T-helper 2 cell treated with Interferon-gamma antibody and Interleukin-4, amounts not matched to agents 100 ng/mL and 5 ng/mL, for 36 hours (primary cell): ENCODE results near the gene TAS2R39. TPM values are rescaled to one million over a fixed set of nuclear protein-coding genes. Genes with fewer than 3 reads are reported as not detected.

Experiments used
- intact Hi-C: fragments of 100-400 bp; cut with micrococcal nuclease; formaldehyde crosslinking; loops from one replicate; pipeline ENCODE4 v1.15.1; 2023
- total RNA-seq: library from RNA; stranded (reverse); gene quantifications from 2 replicates; pipeline ENCODE4 v1.2.3, GENCODE V29; 2022

TAS2R39 gene
- total RNA-seq, 1 donor from 2014 or later = not detected

GRCh38 chr7:143216151-143216550 is 32.9 kb downstream of the TAS2R39 start:
- intact Hi-C loops = loop anchor here (10.0 kb wide), 3 partner anchors 361 to 681 kb away; partner anchors contain the start of gene EPHB6

GRCh38 chr7:143216686-143217085 is 33.5 kb downstream of the TAS2R39 start:
- intact Hi-C loops = loop anchor here (10.0 kb wide), 3 partner anchors 362 to 682 kb away; partner anchors contain the start of gene EPHB6

GRCh38 chr7:143217806-143218205 is 34.6 kb downstream of the TAS2R39 start:
- intact Hi-C loops = loop anchor here (10.0 kb wide), 3 partner anchors 363 to 683 kb away; partner anchors contain the start of gene EPHB6

DNA sequence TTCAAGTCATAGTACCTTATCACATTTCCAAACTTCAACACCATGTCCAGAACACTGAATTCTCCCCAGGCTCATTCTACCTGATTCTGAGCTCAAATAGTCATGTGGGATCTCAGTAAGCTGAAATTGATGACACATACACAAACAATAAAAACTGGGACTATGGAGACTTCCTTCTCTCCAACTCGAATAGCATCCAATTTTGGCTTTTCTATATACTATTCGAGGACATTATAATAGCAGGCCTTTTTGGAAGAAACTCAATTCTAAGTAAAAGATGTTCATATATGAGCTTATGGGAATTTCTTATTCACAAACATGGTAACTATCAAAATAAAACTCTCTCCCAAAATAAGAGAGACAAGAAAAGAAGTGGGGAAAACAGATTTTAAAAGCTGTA is 38.1 kb downstream of the TAS2R39 start:
- intact Hi-C loops = no loop called here

GRCh38 chr7:143221737-143222136 is 38.5 kb downstream of the TAS2R39 start, which contains the start of gene TAS2R40:
Gene TAS2R40 (plus strand): TSS chr7:143222037. CDS start chr7:143222079, 42 bp downstream.
- intact Hi-C loops = no loop called here

DNA sequence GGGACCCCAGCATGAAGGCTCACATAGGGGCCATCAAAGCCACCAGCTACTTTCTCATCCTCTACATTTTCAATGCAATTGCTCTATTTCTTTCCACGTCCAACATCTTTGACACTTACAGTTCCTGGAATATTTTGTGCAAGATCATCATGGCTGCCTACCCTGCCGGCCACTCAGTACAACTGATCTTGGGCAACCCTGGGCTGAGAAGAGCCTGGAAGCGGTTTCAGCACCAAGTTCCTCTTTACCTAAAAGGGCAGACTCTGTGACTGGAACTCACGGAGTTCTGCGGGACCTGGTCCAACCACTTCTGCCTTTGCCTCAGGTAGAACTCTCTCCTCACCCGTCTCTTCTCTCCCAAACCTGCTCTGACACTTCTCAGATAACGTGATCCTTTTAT is 39.6 kb downstream of the TAS2R39 start:
- intact Hi-C loops = no loop called here

DNA sequence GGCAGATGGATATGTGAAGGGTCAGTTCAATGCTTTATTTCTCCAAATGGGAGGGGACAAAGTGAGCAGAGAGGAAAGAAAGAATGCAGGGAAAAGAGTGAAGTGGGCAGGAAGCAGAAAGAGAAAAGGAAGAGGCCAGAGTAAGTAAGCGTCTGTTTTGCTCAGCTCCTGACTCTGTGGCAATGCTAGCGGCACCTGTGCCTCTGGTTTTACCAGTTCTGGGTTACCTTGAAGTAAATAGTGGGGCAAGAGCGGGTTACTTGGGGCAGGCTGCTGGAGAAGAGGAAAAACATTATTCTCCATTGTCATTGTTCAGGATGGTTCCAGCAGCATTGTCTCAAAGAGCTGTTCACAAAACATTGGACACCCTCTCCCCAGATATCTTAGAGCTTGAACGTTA is 40.6 kb downstream of the TAS2R39 start:
- intact Hi-C loops = no loop called here

DNA sequence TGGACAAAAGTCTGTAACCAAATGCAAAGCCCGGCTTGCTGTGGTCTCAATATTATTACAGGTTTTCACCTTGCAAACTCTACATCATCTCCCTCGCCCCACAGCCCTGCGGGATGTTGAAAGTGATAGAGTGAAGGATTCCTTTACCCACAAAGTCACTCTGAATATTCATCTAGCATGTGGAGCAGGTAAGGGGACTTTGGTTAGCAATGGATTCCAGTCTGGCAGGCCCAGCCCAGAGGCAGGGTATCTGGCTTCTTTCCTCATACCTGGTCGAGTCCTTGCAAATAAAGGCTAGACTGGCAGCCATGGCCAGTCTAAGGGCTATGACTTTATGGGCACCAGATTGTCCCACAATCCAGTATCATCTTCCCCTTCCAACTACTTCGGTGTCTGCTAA is 41.8 kb downstream of the TAS2R39 start:
- intact Hi-C loops = no loop called here

GRCh38 chr7:143227806-143228205 is 44.6 kb downstream of the TAS2R39 start:
- intact Hi-C loops = no loop called here

DNA sequence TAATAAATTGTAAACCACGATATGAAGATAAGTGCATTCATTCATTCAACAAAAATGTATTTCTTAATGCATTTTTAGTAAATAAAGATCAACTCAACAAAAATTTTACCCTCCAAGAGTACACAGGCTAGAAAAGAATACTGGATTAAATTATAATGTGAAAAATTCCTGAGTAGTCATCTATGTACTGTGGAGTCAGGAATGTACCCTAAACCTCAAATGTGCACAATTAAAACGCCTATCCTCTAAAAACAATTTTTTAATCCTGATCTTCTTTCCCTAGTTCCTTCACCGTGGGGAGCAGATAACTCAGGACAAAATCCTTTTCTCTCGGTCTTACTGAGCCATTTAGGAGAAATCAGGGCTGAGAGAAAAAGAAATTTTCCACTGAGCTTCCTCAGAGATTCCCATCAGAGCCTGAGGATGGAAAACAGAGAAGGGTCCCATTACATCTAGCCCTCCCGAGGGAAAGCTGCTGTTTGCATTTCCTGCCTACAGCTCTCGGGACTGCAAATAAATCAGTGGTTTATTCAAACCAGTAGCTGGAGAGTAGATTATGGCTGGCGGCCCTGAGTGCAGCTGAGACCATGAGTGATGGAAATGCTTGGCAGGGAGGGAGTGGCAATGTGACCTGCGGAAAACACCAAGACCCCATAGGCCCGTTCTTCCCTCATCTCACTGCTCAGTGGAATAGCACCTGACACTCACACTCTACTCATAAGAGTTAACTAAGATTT is 46.0 kb downstream of the TAS2R39 start:
- intact Hi-C loops = no loop called here

DNA sequence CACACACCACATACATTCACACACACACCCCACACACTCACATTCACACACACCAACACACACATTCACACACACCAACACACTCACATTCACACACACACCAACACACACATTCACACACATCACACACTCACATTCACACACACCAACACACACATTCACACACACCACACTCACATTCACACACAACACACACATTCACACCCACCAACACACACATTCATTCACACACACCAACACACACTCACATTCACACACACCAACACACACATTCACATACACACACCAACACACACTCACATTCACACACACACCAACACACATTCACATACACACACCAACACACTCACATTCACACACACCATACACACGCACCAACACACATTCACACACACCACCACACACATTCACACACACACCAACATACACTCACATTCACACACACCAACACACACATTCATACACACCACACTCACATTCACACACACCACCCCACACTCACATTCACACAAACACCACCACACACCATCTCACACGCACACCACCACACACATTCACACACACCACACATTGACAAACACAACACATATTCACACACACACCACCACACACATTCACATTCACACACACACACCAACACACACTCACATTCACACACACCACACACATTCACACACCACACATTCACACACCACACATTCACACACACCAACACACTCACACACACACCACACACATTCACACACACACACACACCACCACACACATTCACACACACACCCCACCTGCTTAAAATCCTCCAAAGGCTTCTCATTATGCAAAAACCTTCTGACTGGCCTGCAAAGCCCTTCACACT is 47.6 kb downstream of the TAS2R39 start:
- intact Hi-C loops = no loop called here

Other genes with a start within 250 kb of the TAS2R39 start
- not detected in 2 replicates for gene TRPV5, start 249.7 kb upstream of the TAS2R39 start, total RNA-seq
- not detected in 2 replicates for gene LLCFC1, start 243.9 kb upstream of the TAS2R39 start, total RNA-seq
- 0.32 and 0.57 TPM in 2 replicates for gene KEL, start 221.1 kb upstream of the TAS2R39 start, total RNA-seq
- gene OR9A2, start 156.3 kb upstream of the TAS2R39 start, total RNA-seq = not detected in 2 replicates
- not detected in 2 replicates for gene OR6V1, start 131.1 kb upstream of the TAS2R39 start, total RNA-seq
- gene PIP, start 51.3 kb upstream of the TAS2R39 start, total RNA-seq = not detected in 2 replicates
- gene TAS2R40, start 38.6 kb downstream of the TAS2R39 start, total RNA-seq = not detected in 2 replicates
- 363 and 365 TPM in 2 replicates for gene GSTK1, start 80.0 kb downstream of the TAS2R39 start, total RNA-seq
- 0.89 and 1.2 TPM in 2 replicates for gene TMEM139, start 101.5 kb downstream of the TAS2R39 start, total RNA-seq
- 118 and 124 TPM in 2 replicates for gene CASP2, start 104.9 kb downstream of the TAS2R39 start, total RNA-seq
- gene CLCN1, start 132.7 kb downstream of the TAS2R39 start, total RNA-seq = 0.09 TPM in 1 of 2 replicates, not detected in the other
- gene FAM131B, start 179.3 kb downstream of the TAS2R39 start, total RNA-seq = 0.32 and 0.48 TPM in 2 replicates
- 168 and 171 TPM in 2 replicates for gene ZYX, start 197.9 kb downstream of the TAS2R39 start, total RNA-seq
- 0.73 and 1.9 TPM in 2 replicates for gene EPHA1, start 225.4 kb downstream of the TAS2R39 start, total RNA-seq